ENCODE data around the gene CDH22. TPM values are rescaled to one million over a fixed set of nuclear protein-coding genes. Genes with fewer than 3 reads are reported as not detected.
A peak's percentile ranks its signal among the peaks of the same experiment; 100 is the strongest.

Gene CDH22
- total RNA-seq, 2 donors from 2014 or later: 5.8 to 5.9 TPM

DNA sequence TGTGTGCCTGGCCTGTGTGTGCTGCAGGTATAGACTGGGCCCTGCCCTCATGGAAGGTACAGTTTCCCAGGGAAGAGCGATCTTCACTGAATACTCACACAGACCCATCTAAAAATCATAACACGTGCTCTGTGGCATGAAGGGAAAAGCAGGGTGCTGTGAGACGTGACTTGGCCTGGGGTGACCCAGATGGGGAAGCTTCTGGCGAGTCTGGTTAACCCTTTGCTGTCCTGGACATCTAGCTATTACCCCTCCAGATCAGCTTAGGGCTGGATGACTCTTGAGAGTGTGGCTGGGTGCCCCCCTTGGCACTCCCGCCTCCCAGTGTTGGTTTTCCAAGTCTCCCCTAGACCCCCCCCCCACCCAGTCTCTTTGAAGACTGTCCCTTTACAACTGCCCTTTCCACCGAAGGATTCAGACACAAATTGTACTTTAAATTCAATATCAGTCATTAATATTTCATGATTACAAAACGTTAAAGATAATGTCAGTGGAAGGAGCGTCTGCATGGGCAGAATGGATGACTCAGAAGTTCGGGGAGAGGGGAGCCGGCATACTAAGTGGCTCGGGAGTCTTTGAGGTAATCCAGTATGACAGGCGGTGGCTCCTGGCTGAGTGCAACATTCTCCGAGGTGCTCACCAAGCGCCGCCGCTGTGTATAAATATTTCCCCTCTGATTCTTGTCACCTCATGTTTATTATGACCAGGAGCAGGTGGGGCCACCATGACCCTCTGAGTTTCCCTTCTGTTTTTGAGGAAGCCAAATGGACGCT, 112.8 kb downstream of the CDH22 start:
- intact Hi-C loops (cut with DNase I): no loop called here
- no peak for DNase-seq
- no peak for ATAC-seq

DNA sequence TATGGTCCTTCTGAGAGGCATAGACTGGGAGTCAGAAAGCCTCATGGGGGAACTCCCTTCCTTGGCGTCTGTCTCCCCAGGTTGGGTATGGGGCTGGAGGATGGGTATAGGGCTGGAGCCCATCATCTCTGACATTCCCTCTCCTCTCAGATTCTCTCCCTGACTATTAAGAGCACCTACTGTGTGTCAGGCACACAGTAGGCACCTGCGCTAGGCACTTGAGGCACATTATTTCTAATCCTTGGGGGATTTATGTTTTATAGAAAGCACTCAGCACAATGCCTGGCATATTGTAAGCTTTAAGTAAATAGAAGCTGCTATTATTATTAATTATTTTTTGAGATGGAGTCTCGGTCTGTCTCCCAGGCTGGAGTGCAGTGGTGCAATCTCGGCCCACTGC, 113.9 kb downstream of the CDH22 start:
- ATAC-seq: no peak
- no peak for DNase-seq
- intact Hi-C loops (cut with DNase I): no loop called here

DNA sequence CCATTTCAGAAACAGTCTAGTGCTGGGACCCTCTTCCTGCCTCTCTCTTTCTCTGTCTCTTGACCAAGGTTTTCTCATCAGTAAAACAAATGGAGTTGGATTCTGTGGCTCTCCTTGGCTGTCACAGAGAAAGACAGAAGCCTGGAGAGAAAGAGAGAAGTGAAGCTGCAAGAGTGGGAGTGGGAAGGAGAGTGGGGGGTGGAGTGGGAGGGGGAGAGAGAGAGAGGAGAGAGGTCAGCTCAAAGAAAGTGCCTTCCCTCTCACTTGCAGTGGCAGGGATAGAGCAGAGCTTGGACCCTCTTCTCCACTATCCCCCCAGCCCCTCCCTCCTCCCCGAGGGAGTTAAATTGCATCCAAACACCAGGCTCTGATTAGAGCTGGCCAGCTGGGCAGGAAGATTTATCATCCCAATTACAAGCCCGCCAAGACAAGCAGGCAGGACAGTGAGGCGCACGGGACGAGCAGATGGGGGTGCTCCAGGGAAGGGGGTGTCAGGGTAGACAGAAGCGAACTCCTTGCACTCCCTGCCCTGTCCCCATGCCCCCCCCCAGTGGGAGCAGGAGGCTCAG, 115.8 kb downstream of the CDH22 start:
- DNase-seq (no peak), ATAC-seq (no peak)
- intact Hi-C loops (cut with DNase I): no loop called here

DNA sequence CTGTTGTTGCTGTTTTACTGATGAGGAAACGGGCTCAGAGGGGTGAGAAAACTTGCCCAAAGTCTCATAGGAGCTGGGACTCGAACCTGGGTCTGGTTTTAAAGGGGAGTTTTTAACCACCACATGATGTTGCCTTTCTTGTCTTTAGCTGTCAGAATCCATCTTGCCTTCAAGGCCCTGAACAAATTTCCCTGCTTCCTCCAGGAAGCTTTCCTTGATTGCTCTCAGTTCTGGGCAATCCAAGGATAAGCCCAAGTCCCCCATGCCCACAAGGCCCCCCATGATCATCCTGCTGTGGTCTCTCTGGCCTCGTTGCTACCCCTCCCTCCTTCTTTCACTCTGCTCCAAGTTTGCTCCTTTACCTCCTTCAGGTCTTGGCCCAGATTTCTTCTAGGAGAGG, 116.7 kb downstream of the CDH22 start:
- intact Hi-C loops (cut with DNase I): no loop called here
- ATAC-seq: no peak
- DNase-seq: no peak

DNA sequence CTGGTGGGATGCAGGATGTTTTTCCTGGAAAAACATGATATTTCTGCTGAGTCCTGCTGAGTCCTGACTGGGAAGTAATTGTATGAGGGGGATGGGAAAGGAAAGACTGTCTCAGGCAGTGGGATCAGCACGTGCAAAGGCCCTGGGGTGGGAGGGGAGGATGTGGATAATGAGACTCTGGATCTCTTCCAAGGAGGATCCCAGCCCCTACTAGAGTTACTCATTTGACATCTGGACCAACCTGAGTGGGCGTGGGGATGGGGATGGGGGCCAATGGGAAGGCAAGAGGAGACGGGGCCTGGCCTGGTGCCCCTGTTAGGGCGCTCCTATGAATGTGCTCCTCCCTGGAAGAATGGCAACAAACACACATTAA, 117.1 kb downstream of the CDH22 start:
- intact Hi-C loops (cut with DNase I): no loop called here
- ATAC-seq: no peak
- no peak for DNase-seq

DNA sequence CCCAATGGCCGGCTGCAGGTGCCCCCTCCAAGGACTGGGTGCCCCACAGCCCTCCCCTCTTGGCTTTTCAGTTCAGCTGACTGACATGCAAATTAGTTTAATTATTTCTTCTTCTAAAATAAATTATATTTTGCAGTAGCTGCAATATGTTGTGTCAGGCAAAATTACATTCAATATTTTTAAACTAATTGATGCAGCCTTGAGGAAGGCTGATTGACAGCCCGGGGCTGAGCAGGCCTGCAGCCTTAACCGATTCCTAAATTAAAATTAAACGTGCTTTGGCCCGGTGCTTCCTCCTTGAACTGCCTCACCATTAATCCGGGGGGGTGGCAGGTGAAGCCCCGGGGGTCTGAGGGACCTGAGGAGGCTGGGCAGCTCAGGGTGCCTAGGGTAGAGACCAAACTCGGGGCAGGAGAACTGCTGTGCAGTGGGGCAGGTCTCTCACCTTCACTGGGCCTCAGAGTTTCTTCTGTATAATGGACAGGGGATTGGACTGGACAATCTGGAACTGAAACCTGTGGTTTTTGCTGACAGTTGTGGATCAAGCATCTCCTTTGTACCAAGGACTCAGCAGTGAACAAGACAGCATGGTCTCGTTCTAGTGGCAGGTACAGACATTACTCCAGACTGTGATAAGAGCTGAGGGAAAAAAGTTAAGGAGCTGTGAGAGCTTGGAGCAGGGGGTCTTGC, 117.7 kb downstream of the CDH22 start:
- intact Hi-C loops (cut with DNase I): no loop called here
- ATAC-seq (no peak), DNase-seq (no peak)

DNA sequence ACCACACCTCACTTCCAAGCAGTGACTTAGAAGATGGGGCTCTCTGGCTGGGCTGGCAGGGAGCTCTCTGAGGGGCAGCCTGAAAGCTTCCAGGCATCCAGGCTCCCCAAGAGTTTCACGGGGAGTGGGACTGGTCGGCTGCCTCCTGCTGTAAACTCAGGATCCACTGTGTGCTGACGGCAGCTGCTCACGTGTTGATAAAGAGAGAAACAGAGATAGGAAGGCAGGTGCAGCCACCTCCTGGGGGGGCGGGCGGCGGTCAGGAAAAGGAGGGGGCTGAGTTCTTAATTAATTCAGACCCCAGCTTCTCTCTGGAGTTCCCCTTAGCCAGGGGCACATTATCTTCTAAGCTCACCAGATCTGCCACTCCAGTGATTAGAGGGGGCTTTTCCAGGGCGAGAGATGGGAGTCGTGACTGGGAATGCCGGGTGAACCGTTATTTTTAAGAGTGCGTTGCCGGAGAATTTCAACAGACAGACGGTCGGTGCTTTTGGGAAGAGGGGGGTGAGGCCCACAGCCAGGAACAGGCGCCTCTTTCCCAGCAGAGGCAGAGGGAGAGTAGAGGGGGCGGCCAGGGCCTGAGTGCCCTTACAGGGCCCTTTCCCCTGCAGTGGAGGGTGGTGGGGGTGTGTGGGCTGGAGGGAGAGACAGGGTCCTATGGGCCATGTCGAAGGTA, 119.3 kb downstream of the CDH22 start:
- ATAC-seq (peak in 1 of 2 donors; percentile 34), DNase-seq (no peak)
- intact Hi-C loops (cut with DNase I): no loop called here

DNA sequence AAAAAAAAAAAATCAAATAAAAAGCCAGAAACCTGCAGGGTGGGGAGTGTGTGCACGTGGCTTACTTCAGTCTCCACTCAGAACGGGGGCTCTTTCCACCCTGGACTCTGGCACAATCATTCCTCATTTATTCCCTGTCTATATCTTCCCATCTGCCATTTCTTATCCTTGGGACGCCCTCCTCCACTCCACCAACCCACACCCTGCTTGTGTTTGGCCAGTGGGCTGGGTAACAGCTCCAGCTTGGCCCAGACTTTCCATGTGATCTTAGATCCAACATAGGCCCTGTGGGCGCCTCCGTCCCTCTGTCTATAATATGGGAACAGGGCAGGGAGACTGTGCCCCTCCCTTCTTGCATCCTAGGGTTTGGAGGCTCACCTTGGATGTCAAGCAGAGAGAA, 122.1 kb downstream of the CDH22 start:
- intact Hi-C loops (cut with DNase I): loop anchor here in 1 of 2 donors (2.0 kb wide), 1 partner anchor 21 kb away; no protein-coding TSS in a partner anchor

DNA sequence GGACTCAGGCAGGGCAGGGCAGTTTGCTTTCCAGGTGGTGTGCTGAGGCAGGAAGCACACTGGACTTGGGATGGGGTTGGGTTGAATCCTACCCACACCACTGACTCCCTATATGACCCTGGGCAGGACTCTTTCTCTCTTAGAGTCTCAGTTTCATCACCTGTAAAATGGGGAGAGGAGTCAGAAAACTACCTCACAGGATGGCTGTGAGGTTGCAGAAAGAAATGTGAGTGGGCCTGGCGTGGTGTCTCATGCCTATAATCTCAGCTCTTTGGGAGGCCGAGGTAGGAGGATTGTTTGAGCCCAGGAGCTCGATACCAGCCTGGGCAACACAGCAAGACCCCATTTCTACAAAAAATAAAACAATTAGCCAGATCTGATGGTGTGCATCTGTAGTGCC, 122.9 kb downstream of the CDH22 start:
- no peak for ATAC-seq
- intact Hi-C loops (cut with DNase I): no loop called here
- no peak for DNase-seq

More for the DNA sequence above, 122.1 kb downstream of the CDH22 start:
- DNase-seq (no peak), ATAC-seq (no peak)

DNA sequence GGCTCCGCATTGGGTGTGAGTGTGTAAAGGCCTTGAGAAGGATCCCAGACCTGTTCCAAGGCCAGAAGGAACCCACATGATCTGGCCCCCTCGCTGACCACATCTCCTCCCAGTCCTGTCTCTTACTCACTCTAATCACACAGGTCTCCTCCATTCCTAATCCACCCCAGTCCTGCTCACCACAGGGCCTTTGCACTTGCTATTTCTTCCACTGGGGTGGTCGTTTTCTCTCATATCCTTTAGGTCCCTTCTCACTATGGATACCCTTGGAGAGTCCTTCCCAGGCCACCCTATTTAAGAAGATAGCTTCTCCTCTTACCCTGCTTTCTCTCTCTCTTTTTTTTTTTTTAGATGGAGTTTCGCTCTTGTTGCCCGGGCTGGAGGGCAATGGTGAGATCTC, 124.5 kb downstream of the CDH22 start:
- ATAC-seq (no peak), DNase-seq (no peak)
- intact Hi-C loops (cut with DNase I): loop anchor here in 1 of 2 donors (5.0 kb wide), 1 partner anchor 41 kb away; no protein-coding TSS in a partner anchor

DNA sequence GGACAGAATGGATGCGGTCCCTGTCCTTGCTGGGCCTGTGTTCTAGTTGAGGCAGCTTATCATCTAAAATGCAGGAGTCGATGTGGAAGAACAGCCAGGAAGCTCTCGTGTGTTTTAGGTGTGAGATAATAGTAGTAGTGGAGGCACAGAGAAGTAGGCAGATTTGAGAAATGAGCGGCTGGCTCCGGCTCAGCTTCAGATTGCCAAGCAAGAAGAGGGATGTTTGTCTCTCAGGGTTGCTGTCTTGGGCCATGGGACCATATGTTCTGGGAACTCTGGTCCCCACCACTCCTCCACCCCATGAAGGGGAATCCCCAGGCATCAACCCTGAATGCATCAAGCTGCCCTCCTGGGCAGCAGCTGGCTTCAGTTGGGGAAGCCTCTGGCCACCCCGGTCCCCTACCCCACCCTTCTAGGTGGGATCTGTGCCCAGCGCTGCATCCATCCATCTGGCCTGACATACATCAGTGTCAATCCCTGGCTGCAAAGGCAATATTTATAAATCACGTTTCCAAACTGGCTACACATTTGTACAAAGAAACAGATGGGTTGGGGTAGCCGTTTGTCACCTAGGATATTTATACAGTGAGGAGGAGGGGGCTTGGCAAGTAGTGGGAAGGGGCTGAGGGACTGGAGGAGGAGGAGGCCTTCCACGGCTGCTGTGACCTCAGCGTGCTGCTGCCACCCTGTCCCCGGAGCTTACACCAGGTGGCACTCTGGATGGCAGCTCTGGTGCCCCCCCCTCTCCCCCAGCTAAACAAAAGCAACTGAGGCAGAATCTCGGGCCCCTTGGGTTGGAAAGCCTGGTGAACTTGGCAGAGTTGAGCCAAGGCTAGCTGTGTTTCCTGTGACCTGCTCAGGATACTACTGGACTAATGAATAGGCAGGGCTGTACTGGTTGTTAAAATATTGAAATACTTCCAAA, 125.8 kb downstream of the CDH22 start:
- DNase-seq (no peak), ATAC-seq (no peak)
- intact Hi-C loops (cut with DNase I): loop anchor here in 1 of 2 donors (5.0 kb wide), 1 partner anchor 40 kb away; no protein-coding TSS in a partner anchor

DNA sequence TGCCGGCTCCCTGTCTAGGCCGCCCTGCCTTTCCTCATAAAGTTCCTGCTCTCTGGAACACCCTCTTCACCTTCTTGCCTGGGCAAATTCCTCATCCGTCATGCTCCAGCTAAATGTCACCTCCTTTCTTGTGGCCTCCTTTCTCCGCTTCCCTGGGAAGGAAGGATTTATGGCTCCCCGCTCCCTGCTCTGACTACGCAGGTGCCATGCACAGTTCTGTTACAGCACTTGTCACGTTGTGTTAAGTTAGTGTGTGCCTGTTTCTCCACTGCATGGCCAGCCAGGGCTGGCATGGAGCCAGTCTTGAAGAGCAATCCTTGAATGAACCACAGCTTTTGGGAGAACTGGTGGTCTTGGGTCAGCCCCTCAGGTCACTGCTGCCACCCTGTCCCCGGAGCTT, 128.4 kb downstream of the CDH22 start:
- intact Hi-C loops (cut with DNase I): loop anchor here in 1 of 2 donors (5.0 kb wide), 2 partner anchors 38 to 158 kb away; no protein-coding TSS in a partner anchor
- DNase-seq (peak; percentile 33), ATAC-seq (no peak)

DNA sequence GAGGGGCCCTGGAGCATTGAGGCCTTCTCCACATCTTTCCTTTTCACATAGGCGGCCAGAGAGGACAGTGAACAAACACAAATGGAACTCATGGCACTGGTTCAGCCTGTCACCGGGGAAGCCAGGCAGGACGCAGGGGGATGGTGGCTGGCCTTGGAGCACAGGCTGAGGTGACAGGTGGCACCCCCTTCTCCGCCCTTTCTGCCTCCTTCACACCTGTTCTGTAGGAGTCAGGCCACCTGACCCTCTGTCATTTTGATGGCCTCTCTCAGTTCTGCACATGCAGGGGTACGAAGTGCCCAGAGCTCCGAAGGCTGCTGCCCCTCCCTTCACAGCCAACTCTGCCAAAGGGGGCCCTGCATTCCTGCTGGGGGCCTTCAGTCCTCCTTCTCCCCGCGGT, 129.4 kb downstream of the CDH22 start:
- ATAC-seq: no peak
- intact Hi-C loops (cut with DNase I): loop anchor here in 1 of 2 donors (5.0 kb wide), 1 partner anchor 157 kb away; no protein-coding TSS in a partner anchor
- DNase-seq: no peak

DNA sequence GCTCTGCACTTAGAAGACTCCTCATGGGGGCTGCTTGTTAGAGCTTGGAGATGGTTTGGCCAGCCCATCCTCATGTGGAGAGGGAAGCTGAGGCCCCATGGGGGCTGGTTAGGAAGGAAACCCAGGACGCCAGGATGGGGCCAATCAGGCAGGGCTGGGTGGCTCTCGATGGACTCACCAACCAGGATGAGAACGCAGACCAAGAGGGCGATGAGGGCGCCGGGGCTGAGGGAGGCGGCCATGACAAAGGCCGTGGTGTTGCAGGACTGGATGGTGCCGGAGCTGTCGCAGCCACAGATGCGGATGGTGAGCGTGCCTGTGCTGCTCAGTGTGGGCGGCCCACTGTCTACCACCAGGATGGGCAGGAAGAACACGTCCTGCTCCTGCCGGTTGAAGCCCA, 130.5 kb downstream of the CDH22 start:
- intact Hi-C loops (cut with DNase I): loop anchor here in 1 of 2 donors (5.0 kb wide), 1 partner anchor 155 kb away; no protein-coding TSS in a partner anchor
- no peak for ATAC-seq
- no peak for DNase-seq

DNA sequence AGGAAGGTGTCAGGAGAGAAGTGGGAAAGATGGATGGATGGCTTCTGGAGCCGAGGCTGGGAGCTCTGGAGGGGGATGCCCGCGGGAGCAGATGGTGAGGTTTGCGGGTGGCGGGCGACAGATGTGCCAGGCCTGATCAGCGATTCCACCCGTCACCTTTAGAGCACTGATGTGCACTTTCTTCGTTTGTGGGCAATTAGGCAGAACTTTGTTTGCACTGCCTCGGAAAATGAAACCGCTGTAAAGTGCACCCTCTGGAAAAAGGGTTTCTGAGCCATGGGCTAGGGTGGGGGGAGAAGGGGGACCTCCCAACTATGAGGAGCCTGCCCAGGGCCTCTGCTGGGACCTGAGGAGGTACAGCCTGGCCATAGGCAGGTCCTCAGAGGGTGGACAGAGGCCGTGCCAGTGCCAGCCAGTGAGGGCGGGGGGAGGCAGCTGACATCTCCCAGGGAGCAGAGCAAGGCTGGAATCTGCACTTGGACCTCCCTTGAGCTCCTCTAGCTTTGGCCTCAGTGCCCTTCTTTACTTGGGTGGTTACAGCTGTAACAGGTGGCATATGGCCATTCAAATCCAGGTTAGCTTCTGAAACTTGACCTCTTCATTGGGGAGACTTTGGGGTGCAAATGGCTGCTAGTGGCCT, 131.4 kb downstream of the CDH22 start:
- DNase-seq (no peak), ATAC-seq (no peak)
- intact Hi-C loops (cut with DNase I): loop anchor here in 1 of 2 donors (5.0 kb wide), 1 partner anchor 155 kb away; no protein-coding TSS in a partner anchor

DNA sequence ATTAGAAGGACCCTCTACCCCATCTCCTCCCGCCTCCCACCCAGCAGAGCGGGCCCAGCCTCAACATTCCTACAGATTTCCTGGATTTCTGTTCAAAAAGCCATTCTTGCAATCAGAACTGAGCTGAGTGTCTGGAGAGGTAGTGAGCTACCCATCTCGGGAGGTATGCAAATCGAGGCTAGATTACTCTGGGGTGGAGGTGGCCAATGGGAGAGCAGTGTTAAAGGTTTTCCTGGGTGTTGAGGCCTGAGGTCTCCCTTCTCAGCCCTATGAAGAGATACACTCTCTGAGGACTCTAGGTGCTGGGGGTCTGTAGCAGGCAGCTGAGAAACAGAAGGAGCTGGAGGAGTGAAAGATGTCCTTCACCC, 133.2 kb downstream of the CDH22 start:
- intact Hi-C loops (cut with DNase I): loop anchor here in 1 of 2 donors (5.0 kb wide), 1 partner anchor 153 kb away; no protein-coding TSS in a partner anchor
- DNase-seq (no peak), ATAC-seq (no peak)

DNA sequence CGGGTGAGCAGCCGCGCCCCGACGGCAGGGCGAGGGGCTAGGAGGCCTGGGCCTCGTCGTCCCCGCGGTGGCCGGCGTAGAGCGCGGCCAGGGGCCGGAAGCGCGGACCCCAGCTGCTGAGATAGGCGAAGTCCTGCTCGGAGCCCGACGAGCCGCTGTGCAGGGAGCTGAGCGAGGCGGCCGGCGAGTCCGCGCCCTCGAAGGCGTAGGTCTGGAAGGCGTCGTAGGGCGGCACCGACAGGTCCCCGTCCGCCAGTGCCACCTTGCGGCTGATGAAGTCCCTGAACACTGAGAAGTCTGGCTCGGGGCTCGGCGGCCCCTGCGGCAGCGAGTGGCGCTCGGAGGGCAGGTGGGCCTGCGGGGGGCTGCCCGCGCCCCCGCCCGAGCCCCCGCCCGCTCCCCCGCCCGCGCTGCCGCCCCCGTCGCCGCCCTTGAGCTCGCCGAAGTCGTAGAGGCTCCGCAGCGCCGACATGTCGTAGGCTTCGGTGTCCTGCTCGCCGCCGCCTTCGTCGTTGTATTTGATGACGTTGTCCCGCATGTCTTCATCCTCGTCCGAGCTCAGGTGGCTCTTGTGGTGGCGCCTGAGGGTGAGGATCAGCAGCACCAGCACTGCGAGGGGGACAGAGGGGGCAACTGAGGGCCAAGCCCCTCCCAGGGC, 133.7 kb downstream of the CDH22 start:
- intact Hi-C loops (cut with DNase I): loop anchor here in 1 of 2 donors (5.0 kb wide), 1 partner anchor 152 kb away; no protein-coding TSS in a partner anchor
- DNase-seq (peak; percentile 82), ATAC-seq (peak; percentile 82)
